ENCODE measurements around the gene TRAF3IP3.

Gene TRAF3IP3

GRCh38 chr1:209823143-209824041, 67.5 kb downstream of the TRAF3IP3 start:
- DNase-seq (ENCODE audit: low read depth in 3 of 3, low spot score in 1 of 3) = no peak

- DNase-seq (ENCODE audit: low read depth in 3 of 3, low spot score in 1 of 3) = no peak
Observed at GRCh38 chr1:209825591-209826434, 70.0 kb downstream of the TRAF3IP3 start.

DNA sequence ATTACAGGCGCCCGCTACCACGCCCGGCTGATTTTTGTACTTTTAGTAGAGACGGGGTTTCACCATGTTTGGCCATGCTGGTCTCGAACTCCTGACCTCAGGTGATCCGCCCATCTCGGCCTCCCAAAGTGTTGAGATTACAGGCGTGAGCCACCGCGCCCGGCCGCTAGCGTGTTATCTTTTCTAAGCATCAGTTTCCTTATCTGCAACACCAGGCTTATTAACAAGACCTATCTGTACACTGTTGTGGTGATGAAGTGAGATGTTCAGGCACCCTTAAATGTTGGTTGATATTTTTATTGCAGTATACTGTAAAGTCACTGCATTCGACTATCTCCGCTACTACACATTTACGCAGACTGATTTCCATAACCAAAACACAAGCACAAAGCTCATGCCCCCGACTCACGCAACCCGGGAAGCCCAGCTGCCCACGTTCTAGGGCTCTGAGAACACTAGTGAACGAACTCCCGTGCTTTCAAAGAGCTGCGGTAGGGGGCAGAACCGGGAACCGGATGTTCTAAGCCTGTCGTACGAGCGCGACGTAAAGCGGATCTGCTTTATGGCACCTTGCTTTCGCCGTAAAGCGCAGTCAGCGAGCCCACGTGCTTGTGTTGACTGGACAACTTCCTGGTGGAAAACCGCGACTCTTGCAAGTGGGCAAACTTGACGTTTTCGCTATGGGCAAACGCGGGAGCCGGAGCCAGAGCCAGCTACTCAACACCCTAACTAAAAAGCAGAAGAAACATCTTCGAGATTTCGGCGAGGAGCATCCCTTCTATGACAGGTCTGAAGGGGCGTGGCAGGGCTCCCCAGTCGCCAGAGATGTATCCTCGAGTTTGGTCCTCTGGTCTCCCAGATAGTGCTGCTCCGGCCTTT, 71.8 kb downstream of the TRAF3IP3 start, which contains the start of gene UTP25:
Gene UTP25 (plus strand): TSS at position 589 of the 879 bp plus-strand sequence. CDS start 92 bp downstream, at position 681.
- DNase-seq (ENCODE audit: low read depth in 3 of 3, low spot score in 1 of 3) = peak; percentile 76 to 84 (median 83)

DNA sequence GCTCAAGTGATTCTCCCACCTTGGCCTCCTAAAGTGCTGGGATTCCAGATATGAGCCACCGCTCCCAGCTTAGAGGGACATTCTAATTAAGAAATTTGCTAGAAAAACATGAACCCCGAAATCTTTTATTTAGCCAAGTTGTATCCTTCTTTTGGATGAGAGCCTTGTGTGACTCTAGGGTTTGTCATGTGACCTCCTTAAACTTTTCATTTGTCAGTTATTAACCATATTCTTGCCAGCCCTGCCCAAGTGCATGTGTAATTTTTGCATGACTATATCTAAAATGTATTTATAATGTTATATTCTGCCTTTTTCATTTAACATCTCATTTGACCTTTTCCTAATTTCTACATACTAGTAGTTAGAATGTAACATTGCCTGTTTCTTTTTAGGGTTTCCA, 73.9 kb downstream of the TRAF3IP3 start:
- no peak for DNase-seq (ENCODE audit: low read depth in 3 of 3, low spot score in 1 of 3)

GRCh38 chr1:209830722-209831121, 74.9 kb downstream of the TRAF3IP3 start:
- no peak for DNase-seq (ENCODE audit: low read depth in 3 of 3, low spot score in 1 of 3)

DNA sequence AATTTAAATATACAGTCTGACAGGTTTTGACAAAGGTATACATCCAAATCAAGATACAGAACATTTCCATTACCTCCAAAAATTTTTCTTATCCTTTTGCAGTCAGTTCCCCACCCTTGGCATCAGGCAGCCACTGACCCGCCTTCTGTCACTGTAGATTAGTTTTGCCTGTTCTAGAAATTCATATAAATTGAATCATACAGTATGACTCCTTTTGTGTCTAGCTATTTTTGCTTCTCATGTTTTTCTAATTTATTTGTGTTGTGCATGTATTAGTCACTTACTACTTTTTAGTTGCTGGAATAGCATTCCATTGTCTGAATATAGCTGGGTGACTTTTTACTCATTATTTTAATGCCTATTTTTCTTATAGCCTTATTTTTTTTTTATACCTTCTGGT, 75.8 kb downstream of the TRAF3IP3 start:
- no peak for DNase-seq (ENCODE audit: low read depth in 3 of 3, low spot score in 1 of 3)

Data from stimulated activated CD4-positive, alpha-beta T cell treated with anti-CD3 and anti-CD28 coated beads, TNF-alpha, amount 100 ng/mL, for 1 hour (primary cell).